Right ventricle myocardium superior (tissue), 1 donor: ENCODE data around the gene BMP7. TPM values are rescaled to one million over a fixed set of nuclear protein-coding genes. Genes with fewer than 3 reads are reported as not detected.
A peak's percentile ranks its signal among the peaks of the same experiment; 100 is the strongest.

Experiments used
- ATAC-seq: fragments of 200-7000 bp; cut with Tn5 transposase; one replicate; pipeline ENCODE4 v1.9.1; 2020; ENCODE audit warnings: mild to moderate bottlenecking; ENCODE audit not compliant: poor library complexity
- DNase-seq: peaks from one replicate; pipeline ENCODE4 v3.0.0-alpha.2; 2020
- intact Hi-C: fragments of 100-400 bp; cut with DNase I; formaldehyde crosslinking; loops from one replicate; pipeline ENCODE4 v1.11.2; 2022
- total RNA-seq: library from RNA; stranded (reverse); fragmentation: NEBNext Ultra II Directional; extraction: Animal tissue kit (Norgen Biotek cat#: 25700); gene quantifications from one replicate; pipeline ENCODE4 v1.2.1, GENCODE V29; 2021
- donor health status: DM: no; HTN: yes; CAD: no; lungs with severe emphysema.

BMP7 gene
- total RNA-seq, 1 donor from 2014 or later: 23.2 TPM

- intact Hi-C loops: no loop called here
- ATAC-seq: no peak
- DNase-seq: no peak
Measured at GRCh38 chr20:57134804-57135203, 131.6 kb downstream of the BMP7 start.

- no peak for ATAC-seq
- intact Hi-C loops: no loop called here
Measured at GRCh38 chr20:57133926-57134650, 132.4 kb downstream of the BMP7 start.

GRCh38 chr20:57131601-57132391 is 134.6 kb downstream of the BMP7 start:
- ATAC-seq (no peak), DNase-seq (no peak)
- intact Hi-C loops: no loop called here

More at GRCh38 chr20:57133926-57134650, 132.4 kb downstream of the BMP7 start:
- DNase-seq: no peak

GRCh38 chr20:57131077-57131476 is 135.4 kb downstream of the BMP7 start:
- ATAC-seq (no peak), DNase-seq (no peak)
- intact Hi-C loops: no loop called here

- intact Hi-C loops: no loop called here
- no peak for DNase-seq
- no peak for ATAC-seq
Measured at GRCh38 chr20:57130160-57130772, 136.2 kb downstream of the BMP7 start.

- ATAC-seq: no peak
- no peak for DNase-seq
- intact Hi-C loops: no loop called here
Measured at GRCh38 chr20:57129303-57129702, 137.1 kb downstream of the BMP7 start.

- DNase-seq (no peak), ATAC-seq (peak; percentile 68)
- intact Hi-C loops: no loop called here
Measured at GRCh38 chr20:57128044-57128757, 138.2 kb downstream of the BMP7 start.

GRCh38 chr20:57126481-57127092 is 139.9 kb downstream of the BMP7 start:
- DNase-seq: no peak
- intact Hi-C loops: no loop called here

GRCh38 chr20:57124800-57125517 is 141.5 kb downstream of the BMP7 start:
- intact Hi-C loops: no loop called here
- ATAC-seq: no peak
- no peak for DNase-seq

More at GRCh38 chr20:57126481-57127092, 139.9 kb downstream of the BMP7 start:
- no peak for ATAC-seq

GRCh38 chr20:57124366-57124765 is 142.1 kb downstream of the BMP7 start:
- intact Hi-C loops: no loop called here
- DNase-seq: no peak
- ATAC-seq: no peak

- ATAC-seq (no peak), DNase-seq (no peak)
- intact Hi-C loops: no loop called here
Measured at GRCh38 chr20:57123504-57123903, 142.9 kb downstream of the BMP7 start.

- DNase-seq: no peak
- intact Hi-C loops: no loop called here
- ATAC-seq: no peak
Measured at GRCh38 chr20:57122536-57123489, 143.6 kb downstream of the BMP7 start.

- intact Hi-C loops: no loop called here
- no peak for DNase-seq
- ATAC-seq: no peak
Measured at GRCh38 chr20:57118964-57119363, 147.5 kb downstream of the BMP7 start.
